Measurements from ENCODE around the gene MGAT3. TPM values are rescaled to one million over a fixed set of nuclear protein-coding genes. Genes with fewer than 3 reads are reported as not detected.

The MGAT3 gene
- total and polyA plus RNA-seq, 2 donors (not counting 3 experiments of a cell fraction or from before 2014, with no cell fraction given) = not detected

DNA sequence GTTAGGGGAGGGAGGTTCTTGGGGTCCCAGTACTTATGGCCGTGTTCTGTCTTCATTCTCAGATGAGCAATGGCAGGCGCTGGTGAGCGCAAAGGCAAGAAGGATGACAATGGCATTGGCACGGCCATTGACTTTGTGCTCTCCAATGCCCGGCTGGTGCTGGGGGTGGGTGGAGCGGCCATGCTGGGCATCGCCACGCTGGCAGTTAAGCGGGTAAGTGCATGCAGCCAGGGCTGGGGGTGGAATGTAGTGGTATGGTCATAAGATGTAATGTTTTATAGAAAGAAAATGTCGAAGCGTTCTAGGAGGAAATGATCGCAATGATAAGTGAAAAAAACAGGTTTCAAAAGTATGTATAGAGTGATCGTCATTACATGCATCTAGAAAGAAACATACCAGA is 54.4 kb downstream of the MGAT3 start:
- no peak for FAIRE-seq
- Histone ChIP-seq H3K9me1 (replicated peaks; ENCODE audit: control insufficient read depth, extremely low read depth, insufficient read depth, low read length) (no peaks in the 10 kb centered on the region), H3K9ac (replicated peaks; ENCODE audit: extremely low read depth, insufficient read depth, low read length) (no peak overlapping the region), H3K9me3 (replicated peaks; ENCODE audit: control insufficient read depth, insufficient read depth, low read length) (no peaks in the 10 kb centered on the region), H3K79me2 (ENCODE audit: control insufficient read depth, insufficient read depth, low read length) (peaks cover 29% of the 10 kb centered on the region), H2AFZ (ENCODE audit: low read depth, low read length) (no peak overlapping the region), H3K4me3 (replicated peaks in 1 of 3; ENCODE audit: insufficient read depth in 1 of 3, low read depth in 1 of 3, low read length in 3 of 3) (no peak overlapping the region), H3K4me1 (ENCODE audit: control insufficient read depth, extremely low read depth, insufficient read depth, low read length) (no peaks in the 10 kb centered on the region), H3K27ac (ENCODE audit: insufficient read depth, low read depth, low read length) (no peak overlapping the region), H4K20me1 (replicated peaks; ENCODE audit: control insufficient read depth, extremely low read depth, insufficient read depth, low read length) (no peaks in the 10 kb centered on the region), H3K4me2 (ENCODE audit: insufficient read depth, low read length) (no peak overlapping the region), H3K27me3 (ENCODE audit: control insufficient read depth in 2 of 2, insufficient read depth in 2 of 2, low read length in 2 of 2) (no peaks in the 10 kb centered on the region), H3K36me3 (ENCODE audit: control insufficient read depth in 2 of 2, extremely low read depth in 1 of 2, insufficient read depth in 2 of 2, low read length in 2 of 2) (peaks cover 28 to 40% of the 10 kb centered on the region in 2 experiments)
- no peak for DNase-seq (ENCODE audit: low read depth, low spot score)
- TF ChIP-seq MYC (IDR thresholded peaks at IDR 0.05; ENCODE audit: low read depth, low read length) (no peak), EZH2 (IDR thresholded peaks at IDR 0.05; ENCODE audit: borderline replicate concordance, low read depth, low read length, severe bottlenecking) (no peak), POLR2A (IDR thresholded peaks at IDR 0.05; ENCODE audit: low read depth, low read length) (no peak), GATA2 (IDR thresholded peaks at IDR 0.05; ENCODE audit: insufficient read depth, insufficient read length, low read depth, low read length) (no peak)
- TF ChIP-seq, protein P1, sequence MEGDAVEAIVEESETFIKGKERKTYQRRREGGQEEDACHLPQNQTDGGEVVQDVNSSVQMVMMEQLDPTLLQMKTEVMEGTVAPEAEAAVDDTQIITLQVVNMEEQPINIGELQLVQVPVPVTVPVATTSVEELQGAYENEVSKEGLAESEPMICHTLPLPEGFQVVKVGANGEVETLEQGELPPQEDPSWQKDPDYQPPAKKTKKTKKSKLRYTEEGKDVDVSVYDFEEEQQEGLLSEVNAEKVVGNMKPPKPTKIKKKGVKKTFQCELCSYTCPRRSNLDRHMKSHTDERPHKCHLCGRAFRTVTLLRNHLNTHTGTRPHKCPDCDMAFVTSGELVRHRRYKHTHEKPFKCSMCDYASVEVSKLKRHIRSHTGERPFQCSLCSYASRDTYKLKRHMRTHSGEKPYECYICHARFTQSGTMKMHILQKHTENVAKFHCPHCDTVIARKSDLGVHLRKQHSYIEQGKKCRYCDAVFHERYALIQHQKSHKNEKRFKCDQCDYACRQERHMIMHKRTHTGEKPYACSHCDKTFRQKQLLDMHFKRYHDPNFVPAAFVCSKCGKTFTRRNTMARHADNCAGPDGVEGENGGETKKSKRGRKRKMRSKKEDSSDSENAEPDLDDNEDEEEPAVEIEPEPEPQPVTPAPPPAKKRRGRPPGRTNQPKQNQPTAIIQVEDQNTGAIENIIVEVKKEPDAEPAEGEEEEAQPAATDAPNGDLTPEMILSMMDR (IDR thresholded peaks at IDR 0.05; ENCODE audit: extremely low read depth in 1 of 2, insufficient read depth in 1 of 2, low read depth in 1 of 2, low read length in 2 of 2) = no peak
- ChIA-PET CTCF (interaction anchor here (1.0 to 2.4 kb wide), 3 partner anchors 15 to 18 kb away, joined by 4 to 13 read pairs (median 7); no protein-coding TSS in a partner anchor), POLR2A (no interaction called here)
- dilution Hi-C loops (cut with MboI; ENCODE audit: extremely low pct_ligation_motif_present, low sequenced_read_pairs) (no loop called here), intact Hi-C loops (cut with micrococcal nuclease) (no loop called here)
- no TSS peak for BruUV-seq (replicated peaks)

DNA sequence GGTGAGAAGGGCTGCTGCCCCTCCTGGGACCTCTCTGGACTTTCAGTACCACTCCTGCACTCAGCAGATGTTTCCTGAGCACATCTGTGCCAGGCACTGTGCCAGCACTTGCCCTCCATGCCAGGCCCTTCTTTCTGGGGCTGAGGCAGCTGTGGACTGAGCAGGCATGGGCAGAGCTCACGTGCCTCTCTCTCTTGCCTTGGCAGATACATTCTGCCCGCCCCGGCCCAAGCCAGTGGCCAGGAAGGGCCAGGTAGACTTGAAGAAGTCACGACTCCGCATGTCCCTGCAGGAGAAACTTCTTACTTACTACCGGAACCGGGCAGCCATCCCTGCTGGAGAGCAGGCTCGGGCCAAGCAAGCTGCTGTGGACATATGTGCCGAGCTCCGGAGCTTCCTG is 55.2 kb downstream of the MGAT3 start:
- ChIA-PET CTCF (interaction anchor here (1.0 to 2.4 kb wide), 5 partner anchors 16 to 377 kb away, joined by 4 to 13 read pairs (median 5); no protein-coding TSS in a partner anchor), POLR2A (no interaction called here)
- dilution Hi-C loops (cut with MboI; ENCODE audit: extremely low pct_ligation_motif_present, low sequenced_read_pairs) = no loop called here

More for the DNA sequence above, 55.2 kb downstream of the MGAT3 start:
- no peak for FAIRE-seq
- BruUV-seq (replicated peaks) = no TSS peak
- H3K4me2 ChIP-seq (ENCODE audit: insufficient read depth, low read length) = no peak overlapping the region
- no peak overlapping the region for H2AFZ ChIP-seq (ENCODE audit: low read depth, low read length)
- no peak for TF ChIP-seq EZH2 (IDR thresholded peaks at IDR 0.05; ENCODE audit: borderline replicate concordance, low read depth, low read length, severe bottlenecking)
- no peaks in the 10 kb centered on the region for H3K9me1 ChIP-seq (replicated peaks; ENCODE audit: control insufficient read depth, extremely low read depth, insufficient read depth, low read length)
- peaks cover 24% of the 10 kb centered on the region for H3K79me2 ChIP-seq (ENCODE audit: control insufficient read depth, insufficient read depth, low read length)
- H3K4me3 ChIP-seq (replicated peaks in 1 of 3; ENCODE audit: insufficient read depth in 1 of 3, low read depth in 1 of 3, low read length in 3 of 3) = no peak overlapping the region
- no peak overlapping the region for H3K27ac ChIP-seq (ENCODE audit: insufficient read depth, low read depth, low read length)
- no peaks in the 10 kb centered on the region for H3K4me1 ChIP-seq (ENCODE audit: control insufficient read depth, extremely low read depth, insufficient read depth, low read length)
- H3K9me3 ChIP-seq (replicated peaks; ENCODE audit: control insufficient read depth, insufficient read depth, low read length) = no peaks in the 10 kb centered on the region
- DNase-seq (ENCODE audit: low read depth, low spot score) = no peak
- no peak overlapping the region for H3K9ac ChIP-seq (replicated peaks; ENCODE audit: extremely low read depth, insufficient read depth, low read length)
- no peaks in the 10 kb centered on the region for H3K27me3 ChIP-seq (ENCODE audit: control insufficient read depth in 2 of 2, insufficient read depth in 2 of 2, low read length in 2 of 2)
- H3K36me3 ChIP-seq (ENCODE audit: control insufficient read depth in 2 of 2, extremely low read depth in 1 of 2, insufficient read depth in 2 of 2, low read length in 2 of 2) = peaks cover 28 to 37% of the 10 kb centered on the region in 2 experiments
- intact Hi-C loops (cut with micrococcal nuclease) = no loop called here
- no peaks in the 10 kb centered on the region for H4K20me1 ChIP-seq (replicated peaks; ENCODE audit: control insufficient read depth, extremely low read depth, insufficient read depth, low read length)

Measured in endothelial cell of umbilical vein (primary cell).